GM23338 (cell line): ENCODE measurements around the gene OTUB1.

Experiments
- CREB1 ChIP-seq: fragments of 250-450 bp; sonication (Bioruptor Pico); IDR thresholded peaks from 2 replicates; pipeline ENCODE4 v1.5.0; 2020; ENCODE audit warnings: low read depth, mild to moderate bottlenecking, moderate library complexity
- EZH2 ChIP-seq: fragments of 200-600 bp; sonication (generic); IDR thresholded peaks from one replicate; pipeline ENCODE4 v1.8.0; 2017; ENCODE audit warnings: antibody characterized with exemption, mild to moderate bottlenecking, low read depth; ENCODE audit not compliant: unreplicated experiment
- JUNB ChIP-seq: IDR thresholded peaks from one replicate; pipeline ENCODE4 v1.6.1; 2016; ENCODE audit warnings: antibody characterized with exemption; ENCODE audit not compliant: unreplicated experiment
- NANOG ChIP-seq: IDR thresholded peaks from 2 replicates; pipeline ENCODE4 v1.6.1; 2016; ENCODE audit warnings: antibody characterized with exemption, borderline replicate concordance
- POLR2AphosphoS5 ChIP-seq: IDR thresholded peaks from 2 replicates; pipeline ENCODE4 v1.6.1; 2016; ENCODE audit warnings: antibody characterized with exemption, low read depth
- REST ChIP-seq: IDR thresholded peaks from one replicate; pipeline ENCODE4 v1.6.1; 2018; ENCODE audit warnings: antibody characterized with exemption; ENCODE audit not compliant: unreplicated experiment
- TF ChIP-seq, protein P1 (sequence below), 2 experiments: fragments of 200-600 bp in 1 of 2; sonication (generic) in 1 of 2; conservative IDR thresholded peaks; 2 replicates each; pipeline versions ENCODE4 v1.5.1 to v1.6.1; 2016 to 2017; ENCODE audit warnings: antibody characterized with exemption in 2 of 2, low read depth in 2 of 2, mild to moderate bottlenecking in 2 of 2, moderate library complexity in 1 of 2

- TF ChIP-seq, protein P1, sequence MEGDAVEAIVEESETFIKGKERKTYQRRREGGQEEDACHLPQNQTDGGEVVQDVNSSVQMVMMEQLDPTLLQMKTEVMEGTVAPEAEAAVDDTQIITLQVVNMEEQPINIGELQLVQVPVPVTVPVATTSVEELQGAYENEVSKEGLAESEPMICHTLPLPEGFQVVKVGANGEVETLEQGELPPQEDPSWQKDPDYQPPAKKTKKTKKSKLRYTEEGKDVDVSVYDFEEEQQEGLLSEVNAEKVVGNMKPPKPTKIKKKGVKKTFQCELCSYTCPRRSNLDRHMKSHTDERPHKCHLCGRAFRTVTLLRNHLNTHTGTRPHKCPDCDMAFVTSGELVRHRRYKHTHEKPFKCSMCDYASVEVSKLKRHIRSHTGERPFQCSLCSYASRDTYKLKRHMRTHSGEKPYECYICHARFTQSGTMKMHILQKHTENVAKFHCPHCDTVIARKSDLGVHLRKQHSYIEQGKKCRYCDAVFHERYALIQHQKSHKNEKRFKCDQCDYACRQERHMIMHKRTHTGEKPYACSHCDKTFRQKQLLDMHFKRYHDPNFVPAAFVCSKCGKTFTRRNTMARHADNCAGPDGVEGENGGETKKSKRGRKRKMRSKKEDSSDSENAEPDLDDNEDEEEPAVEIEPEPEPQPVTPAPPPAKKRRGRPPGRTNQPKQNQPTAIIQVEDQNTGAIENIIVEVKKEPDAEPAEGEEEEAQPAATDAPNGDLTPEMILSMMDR (conservative IDR thresholded peaks at IDR 0.05; ENCODE audit: low read depth in 2 of 2): no peak
- TF ChIP-seq EZH2 (no peak), REST (no peak), JUNB (no peak), NANOG (no peak), POLR2AphosphoS5 (no peak), CREB1 (no peak)
These were observed 55.6 kb downstream of the OTUB1 start for GRCh38 chr11:64041846-64042245.
